GM23248 (cell line): ENCODE data around the gene UBA3.

Experiments
- EZH2 ChIP-seq: fragments of 200-600 bp; sonication (generic); IDR thresholded peaks from 2 replicates; pipeline ENCODE4 v1.6.1; 2018; ENCODE audit warnings: antibody characterized with exemption, mild to moderate bottlenecking; ENCODE audit not compliant: insufficient read depth, poor library complexity, severe bottlenecking
- EZH2phosphoT487 ChIP-seq: fragments of 200-600 bp; sonication (generic); IDR thresholded peaks from 2 replicates; pipeline ENCODE4 v1.6.1; 2018; ENCODE audit warnings: antibody characterized with exemption, moderate library complexity, mild to moderate bottlenecking, low read depth; ENCODE audit not compliant: insufficient read depth

GRCh38 chr3:69031635-69032034 is 48.5 kb downstream of the UBA3 start:
- TF ChIP-seq EZH2 = no peak
- TF ChIP-seq EZH2phosphoT487 = no peak
